ENCODE data around the gene NPTN. TPM values are rescaled to one million over a fixed set of nuclear protein-coding genes. Genes with fewer than 3 reads are reported as not detected.

NPTN gene
- total RNA-seq, 2 experiments from 2014 or later = 41.5 to 43.2 TPM

DNA sequence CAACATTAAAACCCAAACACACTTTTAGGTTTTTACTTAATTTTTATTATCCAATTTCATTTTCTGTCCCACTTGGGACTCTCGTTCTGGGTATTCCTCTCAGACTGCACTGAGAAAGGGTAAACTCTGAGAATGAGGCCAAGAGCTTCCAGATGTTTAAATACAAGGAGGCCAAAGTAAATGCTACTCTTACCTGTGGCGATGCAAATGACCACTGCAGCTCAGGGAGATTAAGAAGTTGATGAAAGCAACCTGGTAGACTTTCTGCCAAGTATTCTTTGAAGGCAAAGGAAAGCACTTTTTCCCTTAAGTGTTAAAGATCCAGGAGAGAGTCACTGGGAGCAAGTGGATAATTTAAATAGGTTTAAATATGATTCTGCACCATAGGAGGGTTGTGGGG is 39.1 kb downstream of the NPTN start:
- Histone ChIP-seq H3K27ac (ENCODE audit: low read depth, low read length, poor library complexity, severe bottlenecking) (no peak overlapping the region), H3K4me3 (ENCODE audit: low read depth, low read length, poor library complexity, severe bottlenecking) (no peak overlapping the region), H4K20me1 (ENCODE audit: insufficient read depth, low read length) (peaks cover 16% of the 10 kb centered on the region), H3K79me2 (ENCODE audit: insufficient read depth, low read depth, low read length) (peaks cover 18% of the 10 kb centered on the region; the same call in 1 of the 2 replicates), H2AFZ (ENCODE audit: low read length) (no peak overlapping the region), H3K4me1 (ENCODE audit: insufficient read depth, low read length, poor library complexity, severe bottlenecking) (no peaks in the 10 kb centered on the region), H3K4me2 (ENCODE audit: low read length) (no peak overlapping the region), H3K9me2 (ENCODE audit: insufficient read depth, low read length) (no peaks in the 10 kb centered on the region), H3K36me3 (ENCODE audit: insufficient read depth, low read length) (peaks cover 32% of the 10 kb centered on the region), H3K9me3 (ENCODE audit: low read length) (no peaks in the 10 kb centered on the region)
- TF ChIP-seq EZH2phosphoT487 (IDR thresholded peaks at IDR 0.05; ENCODE audit: borderline replicate concordance, low read depth, low read length) = no peak
- TF ChIP-seq, protein P1, sequence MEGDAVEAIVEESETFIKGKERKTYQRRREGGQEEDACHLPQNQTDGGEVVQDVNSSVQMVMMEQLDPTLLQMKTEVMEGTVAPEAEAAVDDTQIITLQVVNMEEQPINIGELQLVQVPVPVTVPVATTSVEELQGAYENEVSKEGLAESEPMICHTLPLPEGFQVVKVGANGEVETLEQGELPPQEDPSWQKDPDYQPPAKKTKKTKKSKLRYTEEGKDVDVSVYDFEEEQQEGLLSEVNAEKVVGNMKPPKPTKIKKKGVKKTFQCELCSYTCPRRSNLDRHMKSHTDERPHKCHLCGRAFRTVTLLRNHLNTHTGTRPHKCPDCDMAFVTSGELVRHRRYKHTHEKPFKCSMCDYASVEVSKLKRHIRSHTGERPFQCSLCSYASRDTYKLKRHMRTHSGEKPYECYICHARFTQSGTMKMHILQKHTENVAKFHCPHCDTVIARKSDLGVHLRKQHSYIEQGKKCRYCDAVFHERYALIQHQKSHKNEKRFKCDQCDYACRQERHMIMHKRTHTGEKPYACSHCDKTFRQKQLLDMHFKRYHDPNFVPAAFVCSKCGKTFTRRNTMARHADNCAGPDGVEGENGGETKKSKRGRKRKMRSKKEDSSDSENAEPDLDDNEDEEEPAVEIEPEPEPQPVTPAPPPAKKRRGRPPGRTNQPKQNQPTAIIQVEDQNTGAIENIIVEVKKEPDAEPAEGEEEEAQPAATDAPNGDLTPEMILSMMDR (conservative IDR thresholded peaks at IDR 0.05; ENCODE audit: low read length) = no peak
- intact Hi-C loops (cut with micrococcal nuclease; ENCODE audit: unreplicated experiment) = no loop called here
- no peak for DNase-seq (ENCODE audit: low spot score)
- ChIA-PET POLR2A (no interaction called here), CTCF (ENCODE audit: unreplicated experiment) (no interaction called here)
- no TSS peak for BruUV-seq (replicated peaks)

DNA sequence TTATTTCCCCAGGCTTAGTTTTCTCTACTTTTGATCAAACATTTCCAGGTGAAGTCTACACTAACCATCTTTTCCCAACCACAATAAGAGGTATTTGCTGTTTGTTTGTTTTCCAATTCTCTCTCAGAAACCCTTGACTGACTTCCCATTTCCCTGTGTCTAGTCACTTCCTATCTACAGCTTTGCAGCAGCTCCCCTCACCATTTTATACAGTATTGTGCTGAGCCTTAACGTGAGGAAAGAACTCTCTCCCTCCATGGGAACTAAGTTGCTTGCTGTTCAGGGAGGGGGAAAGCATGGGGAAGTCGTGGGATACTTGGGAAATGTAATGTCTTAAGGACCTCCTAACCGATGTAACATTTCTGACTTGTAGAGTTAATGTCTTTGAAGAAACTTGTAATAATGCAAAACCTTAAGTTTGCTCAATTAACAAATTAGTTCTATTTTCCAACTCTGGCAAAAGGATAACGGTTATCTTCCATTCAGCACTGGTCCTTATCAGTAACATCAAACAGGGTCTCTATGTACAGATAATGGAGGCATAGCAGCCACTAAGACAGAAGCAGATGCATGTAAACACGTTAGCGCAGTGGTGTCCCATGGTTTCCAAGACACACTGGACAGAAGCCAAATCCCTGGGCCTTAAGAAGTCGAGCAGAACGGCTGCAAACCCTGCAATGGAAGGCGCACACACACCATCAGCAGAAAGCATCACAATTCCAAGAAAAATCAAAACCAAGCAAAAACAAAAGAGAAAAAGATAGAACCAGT is 39.7 kb downstream of the NPTN start:
- CTCF ChIA-PET (ENCODE audit: unreplicated experiment) = no interaction called here
- no peaks in the 10 kb centered on the region for H3K4me1 ChIP-seq (ENCODE audit: insufficient read depth, low read length, poor library complexity, severe bottlenecking)
- H3K79me2 ChIP-seq (ENCODE audit: insufficient read depth, low read depth, low read length) = peaks cover 15% of the 10 kb centered on the region; the same call in 1 of the 2 replicates
- no peak for DNase-seq (ENCODE audit: low spot score)
- POLR2A ChIA-PET = interaction anchor here (1.0 kb wide), 1 partner anchor 43 kb away, joined by 4 read pairs; no protein-coding TSS in a partner anchor
- intact Hi-C loops (cut with micrococcal nuclease; ENCODE audit: unreplicated experiment) = no loop called here
- no TSS peak for BruUV-seq (replicated peaks)
- no peaks in the 10 kb centered on the region for H3K9me2 ChIP-seq (ENCODE audit: insufficient read depth, low read length)
- H3K4me3 ChIP-seq (ENCODE audit: low read depth, low read length, poor library complexity, severe bottlenecking) = no peak overlapping the region
- H3K27ac ChIP-seq (ENCODE audit: low read depth, low read length, poor library complexity, severe bottlenecking) = no peak overlapping the region
- peaks cover 37% of the 10 kb centered on the region for H3K36me3 ChIP-seq (ENCODE audit: insufficient read depth, low read length)
- TF ChIP-seq, protein P1 (conservative IDR thresholded peaks at IDR 0.05; ENCODE audit: low read length) = no peak
- no peak for TF ChIP-seq EZH2phosphoT487 (IDR thresholded peaks at IDR 0.05; ENCODE audit: borderline replicate concordance, low read depth, low read length)
- H3K9me3 ChIP-seq (ENCODE audit: low read length) = no peaks in the 10 kb centered on the region
- peaks cover 15% of the 10 kb centered on the region for H4K20me1 ChIP-seq (ENCODE audit: insufficient read depth, low read length)
- H2AFZ ChIP-seq (ENCODE audit: low read length) = no peak overlapping the region
- H3K4me2 ChIP-seq (ENCODE audit: low read length) = no peak overlapping the region

DNA sequence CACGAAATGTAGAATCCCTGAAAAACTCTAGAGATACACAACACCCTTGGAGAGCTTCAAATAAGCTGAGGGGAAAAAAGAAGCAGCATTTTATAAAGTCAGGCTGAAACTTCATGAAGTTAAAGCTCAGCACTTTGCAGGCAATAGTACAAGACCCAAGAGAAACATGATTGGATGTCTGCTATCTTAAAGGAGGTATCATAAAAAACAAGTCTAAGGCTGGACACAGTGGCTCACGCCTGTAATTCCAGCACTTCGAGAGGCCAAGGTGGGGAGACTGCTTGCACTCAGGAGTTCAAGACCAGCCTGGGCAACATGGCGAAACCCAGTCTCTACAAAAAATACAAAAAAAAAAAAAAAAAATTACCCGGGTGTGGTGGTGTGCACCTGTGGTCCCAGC is 42.9 kb downstream of the NPTN start:
- no peak for DNase-seq (ENCODE audit: low spot score)
- no peak for TF ChIP-seq EZH2phosphoT487 (IDR thresholded peaks at IDR 0.05; ENCODE audit: borderline replicate concordance, low read depth, low read length)
- TF ChIP-seq, protein P1 (conservative IDR thresholded peaks at IDR 0.05; ENCODE audit: low read length) = no peak
- Histone ChIP-seq H2AFZ (ENCODE audit: low read length) (no peak overlapping the region), H3K36me3 (ENCODE audit: insufficient read depth, low read length) (peaks cover 63% of the 10 kb centered on the region), H4K20me1 (ENCODE audit: insufficient read depth, low read length) (peaks cover under 1% of the 10 kb centered on the region; the same call in 1 of the 2 replicates), H3K9me2 (ENCODE audit: insufficient read depth, low read length) (no peaks in the 10 kb centered on the region), H3K4me3 (ENCODE audit: low read depth, low read length, poor library complexity, severe bottlenecking) (no peak overlapping the region), H3K4me1 (ENCODE audit: insufficient read depth, low read length, poor library complexity, severe bottlenecking) (no peaks in the 10 kb centered on the region), H3K4me2 (ENCODE audit: low read length) (no peak overlapping the region), H3K79me2 (ENCODE audit: insufficient read depth, low read depth, low read length) (0 out of 2 replicates have a peak, but pooled peaks cover 6% of the 10 kb centered on the region), H3K27ac (ENCODE audit: low read depth, low read length, poor library complexity, severe bottlenecking) (no peak overlapping the region), H3K9me3 (ENCODE audit: low read length) (no peaks in the 10 kb centered on the region)
- intact Hi-C loops (cut with micrococcal nuclease; ENCODE audit: unreplicated experiment) = no loop called here
- ChIA-PET POLR2A (interaction anchor here (0.7 kb wide), 1 partner anchor 13 kb away, joined by 3 read pairs; no protein-coding TSS in a partner anchor), CTCF (ENCODE audit: unreplicated experiment) (no interaction called here)
- BruUV-seq (replicated peaks) = no TSS peak
